HepG2 (cell line): ENCODE data around the gene ETFB. TPM values are rescaled to one million over a fixed set of nuclear protein-coding genes. Genes with fewer than 3 reads are reported as not detected.
"Not testable (repeated sequence)": the region's sequence is repeated elsewhere in the genome, so short reads cannot be mapped to it uniquely, and the experiment has no call there.

ENCODE experiments used
- ATAC-seq: fragments of 200-7000 bp; cut with Tn5 transposase; 3 replicates; pipeline ENCODE4 v1.9.1; 2020; ENCODE audit warnings: mild to moderate bottlenecking, moderate library complexity
- BruUV-seq: library from RNA; stranded (reverse); fragments of 400-500 nt; replicated peaks from 2 replicates; lab custom pipeline; 2021; lab: Mats Ljungman, UMichigan
- CTCF ChIA-PET: fragments of 300-600 bp; formaldehyde crosslinking; extraction: SDS; loops from one replicate; lab custom pipeline; 2021; ENCODE audit warnings: low total read pairs, inconsistent platforms, low intra/inter-chr PET ratio; lab: Yijun Ruan, JAX
- POLR2A ChIA-PET: fragments of 350-600 bp; sonication (Branson Sonifier 250); formaldehyde crosslinking; loops from one replicate; lab custom pipeline; 2020; ENCODE audit warnings: antibody characterized with exemption, inconsistent platforms; lab: Yijun Ruan, JAX
- DNase-seq: peaks from one replicate; pipeline ENCODE4 v3.0.0-alpha.2; 2015; ENCODE audit warnings: low spot score
- FAIRE-seq: peaks from 3 replicates; lab custom pipeline; 2011; peaks lifted over from hg19 to GRCh38; lab: Jason Lieb, UNC
- H2AFZ ChIP-seq: one replicate; pipeline ENCODE4 v1.6.1; 2011; ENCODE audit warnings: low read length, inconsistent platforms
- H3K27ac ChIP-seq: fragments of 300-600 bp; 3 replicates; pipeline ENCODE4 v1.8.0; 2011; ENCODE audit warnings: mixed run types, mild to moderate bottlenecking, mixed read lengths, low read length, inconsistent platforms; ENCODE audit not compliant: insufficient read depth; ENCODE audit errors: extremely low read length
- H3K27me3 ChIP-seq, 2 experiments: fragments of 200-600 bp in 1 of 2; 2 replicates in 1 of 2; 3 replicates in 1 of 2; pipeline versions ENCODE4 v1.6.0 to v1.8.0; 2011; ENCODE audit warnings: low read length in 2 of 2, mild to moderate bottlenecking in 2 of 2, moderate library complexity in 2 of 2, inconsistent platforms in 1 of 2; ENCODE audit not compliant: insufficient read depth in 2 of 2, control insufficient read depth in 1 of 2
- H3K36me3 ChIP-seq, 2 experiments: fragments of 200-600 bp in 1 of 2; replicated peaks in 1 of 2; 2 replicates in 1 of 2; 3 replicates in 1 of 2; pipeline versions ENCODE4 v1.5.1 to v1.8.0; 2011; ENCODE audit warnings: low read length in 2 of 2, inconsistent platforms in 1 of 2; ENCODE audit not compliant: insufficient read depth in 2 of 2, control insufficient read depth in 1 of 2
- H3K4me1 ChIP-seq: 2 replicates; pipeline ENCODE4 v1.5.1; 2012; ENCODE audit warnings: low read length, inconsistent platforms; ENCODE audit not compliant: insufficient read depth
- H3K4me2 ChIP-seq: 2 replicates; pipeline ENCODE4 v1.6.0; 2011; ENCODE audit warnings: low read depth, low read length, inconsistent platforms
- H3K4me3 ChIP-seq, 3 experiments: fragments of 200-600 bp in 1 of 3; sonication (generic), shearing (Covaris generic) in 1 of 3; replicated peaks in 1 of 3; 2 replicates each; pipeline ENCODE4 v1.5.1; 2011 to 2016; ENCODE audit warnings: low read length in 3 of 3, inconsistent platforms in 2 of 3, low read depth in 2 of 3, mild to moderate bottlenecking in 2 of 3, control low read depth in 1 of 3, mixed read lengths in 1 of 3; ENCODE audit not compliant: insufficient read depth in 1 of 3
- H3K79me2 ChIP-seq: one replicate; pipeline ENCODE4 v1.6.1; 2011; ENCODE audit warnings: low read length, inconsistent platforms; ENCODE audit not compliant: insufficient read depth
- H3K9ac ChIP-seq: 2 replicates; pipeline ENCODE4 v1.6.0; 2011; ENCODE audit warnings: mild to moderate bottlenecking, low read depth, low read length, inconsistent platforms; ENCODE audit not compliant: insufficient read depth
- H3K9me3 ChIP-seq: 2 replicates; pipeline ENCODE4 v1.5.1; 2012; ENCODE audit warnings: mild to moderate bottlenecking, low read length
- H4K20me1 ChIP-seq: 2 replicates; pipeline ENCODE4 v1.6.0; 2011; ENCODE audit warnings: inconsistent platforms, mild to moderate bottlenecking, low read length, moderate library complexity; ENCODE audit not compliant: insufficient read depth
- ONECUT2 ChIP-seq: sonication (generic); formaldehyde crosslinking; IDR thresholded peaks from 2 replicates; pipeline ENCODE4 v1.4.0; 2020; ENCODE audit warnings: missing genetic modification reagents
- SMC3 ChIP-seq: IDR thresholded peaks from 2 replicates; pipeline ENCODE4 v1.6.1; 2011; ENCODE audit warnings: low read length, improper control_type of control experiment
- STAG1 ChIP-seq: sonication (generic); formaldehyde crosslinking; IDR thresholded peaks from 2 replicates; pipeline ENCODE4 v1.4.0; 2020; ENCODE audit warnings: missing genetic modification reagents
- WGBS: methylation state at CpG from one replicate; pipeline ENCODE4 v1.1.6; 2017; ENCODE audit warnings: low lambda C conversion rate; 5-methylcytosine and 5-hydroxymethylcytosine counted together
- in situ Hi-C: cut with HindIII; loops from 2 replicates; pipeline ENCODE4 v1.10.0; 2017; ENCODE audit warnings: low pct_unique_long_range_greater_than_20kb; ENCODE audit not compliant: extremely low pct_ligation_motif_present
- intact Hi-C: fragments of 100-400 bp; cut with micrococcal nuclease; formaldehyde crosslinking; loops from one replicate; pipeline ENCODE4 v1.10.0; 2022; ENCODE audit not compliant: unreplicated experiment
- polyA plus RNA-seq, 8 experiments: library from polyadenylated mRNA; depleted of rRNA in 3 of 8; stranded (reverse) in 7 of 8; unstranded in 1 of 8; fragments of >200 nt; fragmentation: Illumina TruSeq in 4 of 8; extraction: Trizol in 4 of 8; gene quantifications; 2 replicates each; pipeline versions ENCODE4 v1.2.1 to v1.2.3, GENCODE V29; 2011 to 2016; ENCODE audit warnings: low read depth in 4 of 8, missing spikeins in 1 of 8, mixed read lengths in 1 of 8; ENCODE audit not compliant: insufficient read depth in 1 of 8
- total RNA-seq, 5 experiments: library from RNA; depleted of rRNA; stranded (reverse); fragments of >200 nt; fragmentation: Illumina TruSeq; extraction: Trizol; gene quantifications; 2 replicates each; pipeline ENCODE4 v1.2.3, GENCODE V29; 2016; ENCODE audit warnings: low read depth in 1 of 5
- TF ChIP-seq, protein P1 (sequence below): sonication (generic); formaldehyde crosslinking; IDR thresholded peaks from 2 replicates; pipeline ENCODE4 v1.5.0; 2020; ENCODE audit warnings: mild to moderate bottlenecking, missing genetic modification reagents, moderate library complexity

Gene ETFB
- total and polyA plus RNA-seq, 2 of the 13 experiments (the other 11 are each of a cell fraction or from before 2014, with no cell fraction given) = 678 to 1,314 TPM

DNA sequence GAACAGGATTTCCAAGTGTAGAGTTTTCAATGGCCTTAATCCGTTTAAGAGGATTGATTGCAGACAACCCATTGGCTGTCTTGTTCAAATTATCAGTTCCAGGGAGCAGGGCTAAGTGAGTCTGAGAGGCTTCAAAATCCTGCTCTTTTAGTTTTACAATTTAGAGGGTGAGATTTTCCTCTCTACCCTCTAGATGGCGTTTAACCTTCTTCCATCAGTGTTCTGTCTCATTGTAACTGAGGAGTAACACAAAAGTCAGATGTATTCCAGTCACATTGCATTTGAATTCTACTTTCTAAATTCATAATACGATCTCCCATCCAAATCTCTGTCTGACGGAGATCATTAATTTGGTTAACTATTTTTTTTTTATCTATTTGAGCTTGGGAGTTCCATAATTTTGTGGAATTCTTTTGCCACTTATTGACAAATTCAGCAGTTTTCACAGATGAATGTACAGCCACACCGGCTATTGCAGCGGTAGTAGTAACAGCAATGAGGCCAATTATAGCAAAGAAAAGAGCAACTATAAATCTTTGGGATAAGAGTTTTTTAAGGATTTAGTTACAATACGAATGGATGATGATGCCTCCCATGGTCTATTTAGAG is 32.0 kb upstream of the ETFB start:
- Histone ChIP-seq H3K79me2 (no peaks in the 10 kb centered on the region), H3K36me3 (no peaks in the 10 kb centered on the region), H3K27me3 (no peaks in the 10 kb centered on the region), H3K4me1 (peaks cover 28% of the 10 kb centered on the region), H3K4me3 (no peak overlapping the region), H3K27ac (no peak overlapping the region), H3K9me3 (peaks cover 17% of the 10 kb centered on the region), H3K4me2 (no peak overlapping the region), H3K9ac (no peak overlapping the region), H4K20me1 (no peaks in the 10 kb centered on the region), H2AFZ (no peak overlapping the region)
- peak; percentile 40 for DNase-seq
- in situ Hi-C loops (loop anchor here (5.0 kb wide), 1 partner anchor 56 kb away; the partner anchor contains the start of gene VSIG10L), intact Hi-C loops (no loop called here)
- WGBS = 40% methylated on average over 7 of the region's 7 CpGs
- FAIRE-seq = no peak
- ChIA-PET CTCF (interaction anchor here (1.3 kb wide), 1 partner anchor 60 kb away, joined by 9 read pairs; no protein-coding TSS in a partner anchor), POLR2A (no interaction called here)
- no peak for ATAC-seq
- no TSS peak for BruUV-seq
- TF ChIP-seq STAG1 (CRISPR knock-in tag) (peak; percentile 31; the same call in 1 of the 2 replicates), SMC3 (peak; percentile 29; the same call in 1 of the 2 replicates), ONECUT2 (CRISPR knock-in tag) (no peak)
- TF ChIP-seq, protein P1, sequence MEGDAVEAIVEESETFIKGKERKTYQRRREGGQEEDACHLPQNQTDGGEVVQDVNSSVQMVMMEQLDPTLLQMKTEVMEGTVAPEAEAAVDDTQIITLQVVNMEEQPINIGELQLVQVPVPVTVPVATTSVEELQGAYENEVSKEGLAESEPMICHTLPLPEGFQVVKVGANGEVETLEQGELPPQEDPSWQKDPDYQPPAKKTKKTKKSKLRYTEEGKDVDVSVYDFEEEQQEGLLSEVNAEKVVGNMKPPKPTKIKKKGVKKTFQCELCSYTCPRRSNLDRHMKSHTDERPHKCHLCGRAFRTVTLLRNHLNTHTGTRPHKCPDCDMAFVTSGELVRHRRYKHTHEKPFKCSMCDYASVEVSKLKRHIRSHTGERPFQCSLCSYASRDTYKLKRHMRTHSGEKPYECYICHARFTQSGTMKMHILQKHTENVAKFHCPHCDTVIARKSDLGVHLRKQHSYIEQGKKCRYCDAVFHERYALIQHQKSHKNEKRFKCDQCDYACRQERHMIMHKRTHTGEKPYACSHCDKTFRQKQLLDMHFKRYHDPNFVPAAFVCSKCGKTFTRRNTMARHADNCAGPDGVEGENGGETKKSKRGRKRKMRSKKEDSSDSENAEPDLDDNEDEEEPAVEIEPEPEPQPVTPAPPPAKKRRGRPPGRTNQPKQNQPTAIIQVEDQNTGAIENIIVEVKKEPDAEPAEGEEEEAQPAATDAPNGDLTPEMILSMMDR (CRISPR knock-in tag) = peak; percentile 60

DNA sequence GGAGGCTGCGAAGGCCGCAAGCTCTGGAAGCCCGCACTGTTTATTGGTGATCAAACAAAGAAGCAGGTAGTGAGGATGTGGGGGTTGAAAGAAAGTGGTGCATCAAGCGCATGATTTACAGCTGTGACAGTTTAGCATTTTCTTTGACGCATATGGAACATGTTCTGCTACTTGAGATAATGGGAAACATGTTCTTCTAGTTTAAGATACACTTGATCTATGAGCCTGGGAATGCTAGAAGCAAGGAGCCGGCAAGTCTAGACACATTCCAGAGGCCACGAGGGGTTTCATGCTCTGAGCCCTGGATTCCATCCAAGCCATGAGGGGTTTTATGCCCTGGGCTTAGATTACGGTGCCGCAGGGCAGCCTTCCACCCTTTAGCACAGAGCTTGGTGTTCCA is 31.3 kb upstream of the ETFB start:
- intact Hi-C loops, H3K36me3 ChIP-seq, H3K4me2 ChIP-seq, H2AFZ ChIP-seq, DNase-seq, H3K27ac ChIP-seq, BruUV-seq, H3K9ac ChIP-seq, H4K20me1 ChIP-seq, H3K4me3 ChIP-seq, ATAC-seq, H3K27me3 ChIP-seq, H3K79me2 ChIP-seq, FAIRE-seq: not testable (repeated sequence)
- WGBS = 77% methylated on average over 9 of the region's 9 CpGs
- POLR2A ChIA-PET = interaction anchor here (1.3 kb wide), 1 partner anchor 46 kb away, joined by 3 read pairs; no protein-coding TSS in a partner anchor
- Histone ChIP-seq H3K4me1 (peaks cover 28% of the 10 kb centered on the region), H3K9me3 (peaks cover 11% of the 10 kb centered on the region)
- CTCF ChIA-PET = interaction anchor here (1.3 kb wide), 1 partner anchor 59 kb away, joined by 9 read pairs; no protein-coding TSS in a partner anchor
- in situ Hi-C loops = loop anchor here (5.0 kb wide), 1 partner anchor 55 kb away; the partner anchor contains the start of gene VSIG10L
